Lower leg skin (tissue), 3 donors: ENCODE measurements around the gene TMEM86B.

Experiments
- POLR2A ChIP-seq, 2 donors: fragments of 450-650 bp; IDR thresholded peaks; one replicate each; pipeline ENCODE4 v1.6.1; 2016 to 2017; ENCODE audit warnings: antibody characterized with exemption in 2 of 2, mild to moderate bottlenecking in 1 of 2, moderate library complexity in 1 of 2
- TF ChIP-seq, protein P1 (sequence below), 3 donors: fragments of 450-650 bp; IDR thresholded peaks; one replicate each; pipeline ENCODE4 v1.5.1; 2016; ENCODE audit warnings: antibody characterized with exemption in 3 of 3, mild to moderate bottlenecking in 3 of 3, moderate library complexity in 2 of 3

DNA sequence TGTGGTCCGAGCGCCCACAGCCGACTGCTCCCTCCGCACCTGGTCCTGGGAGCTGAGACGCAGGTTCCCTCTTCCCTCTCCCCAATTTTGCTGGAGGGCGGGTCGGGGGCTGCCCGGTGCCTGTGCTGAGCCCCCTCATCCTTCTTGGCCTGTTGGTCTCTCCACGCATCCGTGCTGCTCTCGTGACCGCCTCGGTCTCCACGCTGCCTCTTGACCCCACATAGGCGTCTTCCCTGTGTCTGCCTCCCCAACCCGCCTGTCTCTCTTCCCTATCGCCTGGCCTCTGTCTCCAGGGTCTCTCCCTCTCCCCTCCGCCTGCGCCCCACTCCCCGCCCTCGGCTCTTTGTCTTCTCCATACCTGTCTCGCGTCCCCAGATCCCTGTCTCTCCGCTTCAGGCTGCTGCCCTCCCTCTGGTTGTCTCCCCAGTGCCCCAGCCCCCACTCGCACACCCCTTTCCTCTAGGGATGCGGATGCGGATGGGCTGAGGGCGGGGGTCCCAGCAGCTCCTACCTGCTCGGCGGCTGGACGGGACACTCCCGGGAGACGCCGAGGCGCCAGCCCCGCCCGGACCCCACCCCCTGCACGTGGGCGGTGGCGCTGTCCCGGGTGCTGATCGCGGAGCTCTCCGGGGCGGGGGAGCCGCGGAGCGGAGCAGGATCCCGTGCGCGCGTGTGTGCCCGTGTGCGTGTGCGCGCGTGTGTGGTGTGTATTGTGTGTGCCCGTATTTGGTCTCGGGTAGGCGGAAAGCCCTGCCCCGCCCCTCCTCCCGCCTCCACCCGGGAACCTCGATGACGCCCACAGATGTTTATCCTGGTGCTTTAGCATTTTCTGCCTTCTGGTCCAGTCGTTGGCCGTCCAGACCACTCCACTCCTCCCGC, 48.7 kb downstream of the TMEM86B start, which contains the start of gene SYT5:
- TF ChIP-seq, protein P1, sequence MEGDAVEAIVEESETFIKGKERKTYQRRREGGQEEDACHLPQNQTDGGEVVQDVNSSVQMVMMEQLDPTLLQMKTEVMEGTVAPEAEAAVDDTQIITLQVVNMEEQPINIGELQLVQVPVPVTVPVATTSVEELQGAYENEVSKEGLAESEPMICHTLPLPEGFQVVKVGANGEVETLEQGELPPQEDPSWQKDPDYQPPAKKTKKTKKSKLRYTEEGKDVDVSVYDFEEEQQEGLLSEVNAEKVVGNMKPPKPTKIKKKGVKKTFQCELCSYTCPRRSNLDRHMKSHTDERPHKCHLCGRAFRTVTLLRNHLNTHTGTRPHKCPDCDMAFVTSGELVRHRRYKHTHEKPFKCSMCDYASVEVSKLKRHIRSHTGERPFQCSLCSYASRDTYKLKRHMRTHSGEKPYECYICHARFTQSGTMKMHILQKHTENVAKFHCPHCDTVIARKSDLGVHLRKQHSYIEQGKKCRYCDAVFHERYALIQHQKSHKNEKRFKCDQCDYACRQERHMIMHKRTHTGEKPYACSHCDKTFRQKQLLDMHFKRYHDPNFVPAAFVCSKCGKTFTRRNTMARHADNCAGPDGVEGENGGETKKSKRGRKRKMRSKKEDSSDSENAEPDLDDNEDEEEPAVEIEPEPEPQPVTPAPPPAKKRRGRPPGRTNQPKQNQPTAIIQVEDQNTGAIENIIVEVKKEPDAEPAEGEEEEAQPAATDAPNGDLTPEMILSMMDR (IDR thresholded peaks at IDR 0.05): no peak
- TF ChIP-seq POLR2A (IDR thresholded peaks at IDR 0.05): no peak
